Stomach (tissue), 9 donors: Measurements from ENCODE around the gene ATXN1. TPM values are rescaled to one million over a fixed set of nuclear protein-coding genes. Genes with fewer than 3 reads are reported as not detected.

Source experiments
- DNase-seq, 2 donors: peaks; one replicate each; pipeline versions ENCODE4 v3.0.0 to v3.0.0-alpha.2; 2013 to 2019
- H3K27ac ChIP-seq, 5 donors: fragments of 200-600 bp in 4 of 5; sonication (generic) in 4 of 5; one replicate each; pipeline ENCODE4 v1.5.1; 2013 to 2019; ENCODE audit warnings: mild to moderate bottlenecking in 1 of 5, moderate library complexity in 1 of 5
- H3K27me3 ChIP-seq, 3 donors: fragments of 200-600 bp; sonication (generic); one replicate each; pipeline ENCODE4 v1.5.1; 2017 to 2019; ENCODE audit warnings: mixed run types in 1 of 3
- H3K36me3 ChIP-seq, 4 donors: fragments of 200-600 bp; sonication (generic); 1 replicate in 3 of 4; 2 replicates in 1 of 4; pipeline ENCODE4 v1.5.1; 2016 to 2019
- H3K4me1 ChIP-seq, 4 donors: fragments of 200-600 bp; sonication (generic); one replicate each; pipeline ENCODE4 v1.5.1; 2016 to 2019
- H3K4me3 ChIP-seq, 4 donors: fragments of 200-600 bp; sonication (generic) in 3 of 4; one replicate each; pipeline ENCODE4 v1.5.1; 2016 to 2019; ENCODE audit warnings: mild to moderate bottlenecking in 1 of 4
- H3K9me3 ChIP-seq, 4 donors: fragments of 200-600 bp; sonication (generic); one replicate each; pipeline ENCODE4 v1.5.1; 2016 to 2019
- EP300 ChIP-seq: sonication (generic); formaldehyde crosslinking; IDR thresholded peaks from one replicate; pipeline ENCODE4 v1.6.1; 2017; ENCODE audit warnings: antibody characterized with exemption
- POLR2A ChIP-seq, 4 donors: fragments of 450-650 bp; IDR thresholded peaks; one replicate each; pipeline ENCODE4 v1.6.1; 2016; ENCODE audit warnings: antibody characterized with exemption in 4 of 4, control low read depth in 2 of 4, mild to moderate bottlenecking in 1 of 4, moderate library complexity in 1 of 4
- POLR2AphosphoS5 ChIP-seq, 3 donors: sonication (generic); formaldehyde crosslinking; IDR thresholded peaks; one replicate each; pipeline ENCODE4 v1.6.1; 2016; ENCODE audit warnings: antibody characterized with exemption in 3 of 3
- WGBS, 5 donors: extraction: QIAGEN DNeasy Blood & Tissue Kit in 3 of 5; methylation state at CpG; one replicate each; pipeline versions ENCODE4 v1.1.5 to v1.1.7; 2013 to 2018; 5-methylcytosine and 5-hydroxymethylcytosine counted together
- intact Hi-C: fragments of 100-400 bp; cut with DNase I; formaldehyde crosslinking; loops from one replicate; pipeline ENCODE4 v1.15.1; 2023; ENCODE audit warnings: low total_unique reads
- polyA plus RNA-seq, 3 donors: library from polyadenylated mRNA; stranded (reverse); fragments of 200-250 nt; gene quantifications; one replicate each; pipeline ENCODE4 v1.2.3, GENCODE V29; 2013
- total RNA-seq, 5 donors: library from RNA; depleted of rRNA; stranded (reverse); fragments of >200 nt; gene quantifications; one replicate each; pipeline versions ENCODE4 v1.1.0 to v1.2.3, GENCODE V29; 2014 to 2016
- TF ChIP-seq, protein P1 (sequence below), 7 experiments: fragments of 450-650 bp in 4 of 7; fragments of 200-600 bp in 3 of 7; sonication (generic) in 3 of 7; IDR thresholded peaks; one replicate each; pipeline ENCODE4 v1.5.1; 2016 to 2019; ENCODE audit warnings: antibody characterized with exemption in 7 of 7, control low read depth in 2 of 7, mild to moderate bottlenecking in 1 of 7
- donor health status: healthy with polysubstance abuse.
- donor health status: Bipolar disorder and iron deficiency.
- donor health status: healthy.

ATXN1 gene
- total and polyA plus RNA-seq, 8 donors, result 5.2 to 106 (median 39.0) TPM

- no peaks in the 10 kb centered on the region for H3K27me3 ChIP-seq
- peaks cover 19 to 46% (median 34%) of the 10 kb centered on the region in 4 donors for H3K4me1 ChIP-seq
- intact Hi-C loops, result no loop called here
- DNase-seq, result peak in 1 of 2 donors; percentile 51
- no peak for TF ChIP-seq POLR2AphosphoS5 (IDR thresholded peaks at IDR 0.05)
- TF ChIP-seq, protein P1, sequence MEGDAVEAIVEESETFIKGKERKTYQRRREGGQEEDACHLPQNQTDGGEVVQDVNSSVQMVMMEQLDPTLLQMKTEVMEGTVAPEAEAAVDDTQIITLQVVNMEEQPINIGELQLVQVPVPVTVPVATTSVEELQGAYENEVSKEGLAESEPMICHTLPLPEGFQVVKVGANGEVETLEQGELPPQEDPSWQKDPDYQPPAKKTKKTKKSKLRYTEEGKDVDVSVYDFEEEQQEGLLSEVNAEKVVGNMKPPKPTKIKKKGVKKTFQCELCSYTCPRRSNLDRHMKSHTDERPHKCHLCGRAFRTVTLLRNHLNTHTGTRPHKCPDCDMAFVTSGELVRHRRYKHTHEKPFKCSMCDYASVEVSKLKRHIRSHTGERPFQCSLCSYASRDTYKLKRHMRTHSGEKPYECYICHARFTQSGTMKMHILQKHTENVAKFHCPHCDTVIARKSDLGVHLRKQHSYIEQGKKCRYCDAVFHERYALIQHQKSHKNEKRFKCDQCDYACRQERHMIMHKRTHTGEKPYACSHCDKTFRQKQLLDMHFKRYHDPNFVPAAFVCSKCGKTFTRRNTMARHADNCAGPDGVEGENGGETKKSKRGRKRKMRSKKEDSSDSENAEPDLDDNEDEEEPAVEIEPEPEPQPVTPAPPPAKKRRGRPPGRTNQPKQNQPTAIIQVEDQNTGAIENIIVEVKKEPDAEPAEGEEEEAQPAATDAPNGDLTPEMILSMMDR (IDR thresholded peaks at IDR 0.05), result peak in 5 of 7 experiments; percentile 41 to 69 (median 53)
- no peak overlapping the region for H3K4me3 ChIP-seq
- H3K36me3 ChIP-seq, result peaks cover 0 to 4% (median 0%) of the 10 kb centered on the region in 4 donors
- H3K9me3 ChIP-seq, result no peaks in the 10 kb centered on the region
- peak overlapping the region in 1 of 5 donors; percentile 86 for H3K27ac ChIP-seq
- 69 to 83% (median 76%) methylated on average over 7 of the region's 7 CpGs for WGBS, 5 donors
Measured at GRCh38 chr6:16316741-16317251, 444.5 kb downstream of the ATXN1 start.

DNA sequence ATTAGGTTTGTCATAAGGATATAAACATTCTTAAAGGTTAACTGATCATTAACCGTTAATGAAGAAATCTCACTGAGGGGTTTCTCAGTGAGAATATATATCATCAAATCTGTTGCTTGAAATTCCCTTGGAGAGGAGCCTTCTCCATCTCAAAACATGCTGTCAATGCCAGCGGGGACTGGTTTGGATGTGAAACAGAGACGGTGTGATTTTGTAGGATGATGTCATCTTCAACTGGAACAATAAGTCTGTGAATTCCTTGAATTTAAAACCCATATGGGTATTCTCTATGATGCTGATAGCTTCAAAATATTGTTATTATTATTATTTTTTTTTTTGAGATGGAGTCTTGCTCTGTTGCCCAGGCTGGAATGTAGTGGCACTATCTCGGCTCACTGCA lies 447.0 kb downstream of the ATXN1 start:
- intact Hi-C loops, result no loop called here
- peaks cover 0 to 21% (median 10%) of the 10 kb centered on the region in 4 donors for H3K4me1 ChIP-seq
- no peak overlapping the region for H3K4me3 ChIP-seq
- no peaks in the 10 kb centered on the region for H3K27me3 ChIP-seq
- H3K36me3 ChIP-seq, result peaks cover 0 to 6% (median 5%) of the 10 kb centered on the region in 4 donors
- DNase-seq, result no peak
- no peak overlapping the region for H3K27ac ChIP-seq
- TF ChIP-seq, protein P1 (IDR thresholded peaks at IDR 0.05), result no peak
- TF ChIP-seq POLR2AphosphoS5 (IDR thresholded peaks at IDR 0.05), result no peak
- no peak for TF ChIP-seq POLR2A (IDR thresholded peaks at IDR 0.05)
- no peak for TF ChIP-seq EP300
- 87 to 97% (median 93%) methylated on average over 4 of the region's 4 CpGs for WGBS, 5 donors
- no peaks in the 10 kb centered on the region for H3K9me3 ChIP-seq

DNA sequence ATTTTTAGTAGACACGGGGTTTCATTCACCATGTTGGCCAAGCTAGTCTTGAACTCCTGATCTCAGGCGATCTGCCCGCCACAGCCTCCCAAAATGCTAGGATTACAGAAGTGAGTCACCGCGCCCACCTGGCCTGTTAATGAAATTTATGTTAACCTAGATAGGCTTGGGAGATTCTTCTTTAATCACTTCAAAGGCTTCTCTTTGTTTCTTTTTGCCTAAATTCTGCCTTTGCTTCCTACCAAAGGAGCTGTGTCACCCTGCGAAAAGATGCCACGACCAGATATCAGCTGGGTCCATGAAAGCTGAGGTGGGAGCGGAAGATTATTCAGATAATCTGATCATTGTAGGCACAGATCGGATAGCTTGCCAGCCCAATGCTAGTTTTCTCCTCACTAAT lies 447.5 kb downstream of the ATXN1 start:
- DNase-seq, result no peak
- 88 to 95% (median 91%) methylated on average over 9 of the region's 9 CpGs for WGBS, 5 donors
- TF ChIP-seq, protein P1 (IDR thresholded peaks at IDR 0.05), result no peak
- Histone ChIP-seq H3K27me3 (no peaks in the 10 kb centered on the region), H3K36me3 (peaks cover 0 to 12% (median 9%) of the 10 kb centered on the region in 4 donors), H3K9me3 (no peaks in the 10 kb centered on the region), H3K4me3 (no peak overlapping the region), H3K4me1 (peaks cover 0 to 15% (median 5%) of the 10 kb centered on the region in 4 donors), H3K27ac (no peak overlapping the region)
- intact Hi-C loops, result no loop called here

GRCh38 chr6:16311763-16312162 lies 449.5 kb downstream of the ATXN1 start:
- TF ChIP-seq, protein P1 (IDR thresholded peaks at IDR 0.05), result no peak
- TF ChIP-seq POLR2A (IDR thresholded peaks at IDR 0.05), result no peak
- no peak for TF ChIP-seq EP300
- TF ChIP-seq POLR2AphosphoS5 (IDR thresholded peaks at IDR 0.05), result no peak
- no peaks in the 10 kb centered on the region for H3K9me3 ChIP-seq
- 90 to 98% (median 92%) methylated on average over 6 of the region's 6 CpGs for WGBS, 5 donors
- no peaks in the 10 kb centered on the region for H3K27me3 ChIP-seq
- peaks cover 0 to 18% (median 17%) of the 10 kb centered on the region in 4 donors for H3K36me3 ChIP-seq
- no peak overlapping the region for H3K4me3 ChIP-seq
- intact Hi-C loops, result no loop called here
- H3K4me1 ChIP-seq, result no peaks in the 10 kb centered on the region
- H3K27ac ChIP-seq, result no peak overlapping the region
- no peak for DNase-seq
